Ascending aorta (tissue), 2 donors: ENCODE data around the gene BCAS1. TPM values are rescaled to one million over a fixed set of nuclear protein-coding genes. Genes with fewer than 3 reads are reported as not detected.

Source experiments
- DNase-seq, 2 donors: peaks; one replicate each; pipeline ENCODE4 v3.0.0-alpha.2; 2019; ENCODE audit warnings: low spot score in 2 of 2
- H3K27ac ChIP-seq, 2 donors: fragments of 200-600 bp; sonication (generic); one replicate each; pipeline ENCODE4 v1.5.1; 2016 to 2017; ENCODE audit warnings: mild to moderate bottlenecking in 1 of 2
- H3K27me3 ChIP-seq: fragments of 200-600 bp; sonication (generic); one replicate; pipeline ENCODE4 v1.5.1; 2017
- H3K36me3 ChIP-seq, 2 donors: fragments of 200-600 bp; sonication (generic); one replicate each; pipeline ENCODE4 v1.5.1; 2016
- H3K4me1 ChIP-seq, 2 donors: fragments of 200-600 bp; sonication (generic); one replicate each; pipeline ENCODE4 v1.5.1; 2016 to 2017; ENCODE audit warnings: mild to moderate bottlenecking in 1 of 2
- H3K4me3 ChIP-seq, 2 donors: fragments of 200-600 bp; sonication (generic); one replicate each; pipeline ENCODE4 v1.5.1; 2016 to 2017; ENCODE audit warnings: mild to moderate bottlenecking in 1 of 2
- H3K9me3 ChIP-seq, 2 donors: fragments of 200-600 bp; sonication (generic); one replicate each; pipeline ENCODE4 v1.5.1; 2016
- intact Hi-C: fragments of 100-400 bp; cut with DNase I; formaldehyde crosslinking; loops from one replicate; pipeline ENCODE4 v1.15.1; 2023
- total RNA-seq: library from RNA; depleted of rRNA; stranded (reverse); fragments of >200 nt; gene quantifications from one replicate; pipeline ENCODE4 v1.1.0, GENCODE V29; 2016
- TF ChIP-seq, protein P1 (sequence below), 3 experiments: fragments of 200-600 bp in 2 of 3; fragments of 450-650 bp in 1 of 3; sonication (generic) in 2 of 3; IDR thresholded peaks; one replicate each; pipeline ENCODE4 v1.5.1; 2016 to 2019; ENCODE audit warnings: antibody characterized with exemption in 3 of 3, mild to moderate bottlenecking in 1 of 3, moderate library complexity in 1 of 3

The BCAS1 gene
- total RNA-seq, 1 donor from 2014 or later, result not detected

DNA sequence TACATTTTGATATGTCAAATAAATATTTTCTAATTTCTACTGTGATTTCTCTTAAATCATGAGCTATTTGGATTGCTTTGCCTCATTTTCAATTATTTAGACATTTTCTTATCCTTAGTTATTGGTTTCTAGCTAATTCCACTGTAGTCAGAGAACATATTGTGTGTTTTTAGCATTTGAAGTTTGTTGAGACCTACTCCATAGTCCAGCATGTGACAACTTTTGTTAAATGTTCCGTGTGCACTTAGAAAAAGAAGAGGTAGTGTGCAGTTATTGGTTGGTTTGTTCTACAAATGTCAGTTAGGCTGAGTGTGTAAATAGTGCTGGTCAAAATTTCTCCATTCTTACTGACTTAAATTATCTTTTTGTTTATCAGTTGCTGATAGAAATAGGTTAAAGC is 138.8 kb downstream of the BCAS1 start:
- TF ChIP-seq, protein P1, sequence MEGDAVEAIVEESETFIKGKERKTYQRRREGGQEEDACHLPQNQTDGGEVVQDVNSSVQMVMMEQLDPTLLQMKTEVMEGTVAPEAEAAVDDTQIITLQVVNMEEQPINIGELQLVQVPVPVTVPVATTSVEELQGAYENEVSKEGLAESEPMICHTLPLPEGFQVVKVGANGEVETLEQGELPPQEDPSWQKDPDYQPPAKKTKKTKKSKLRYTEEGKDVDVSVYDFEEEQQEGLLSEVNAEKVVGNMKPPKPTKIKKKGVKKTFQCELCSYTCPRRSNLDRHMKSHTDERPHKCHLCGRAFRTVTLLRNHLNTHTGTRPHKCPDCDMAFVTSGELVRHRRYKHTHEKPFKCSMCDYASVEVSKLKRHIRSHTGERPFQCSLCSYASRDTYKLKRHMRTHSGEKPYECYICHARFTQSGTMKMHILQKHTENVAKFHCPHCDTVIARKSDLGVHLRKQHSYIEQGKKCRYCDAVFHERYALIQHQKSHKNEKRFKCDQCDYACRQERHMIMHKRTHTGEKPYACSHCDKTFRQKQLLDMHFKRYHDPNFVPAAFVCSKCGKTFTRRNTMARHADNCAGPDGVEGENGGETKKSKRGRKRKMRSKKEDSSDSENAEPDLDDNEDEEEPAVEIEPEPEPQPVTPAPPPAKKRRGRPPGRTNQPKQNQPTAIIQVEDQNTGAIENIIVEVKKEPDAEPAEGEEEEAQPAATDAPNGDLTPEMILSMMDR (IDR thresholded peaks at IDR 0.05), result no peak
- Histone ChIP-seq H3K4me3 (no peak overlapping the region), H3K27ac (no peak overlapping the region), H3K4me1 (peaks cover 0 to 5% of the 10 kb centered on the region in 2 donors), H3K36me3 (no peaks in the 10 kb centered on the region), H3K27me3 (no peaks in the 10 kb centered on the region), H3K9me3 (no peaks in the 10 kb centered on the region)
- no peak for DNase-seq
- intact Hi-C loops, result no loop called here

DNA sequence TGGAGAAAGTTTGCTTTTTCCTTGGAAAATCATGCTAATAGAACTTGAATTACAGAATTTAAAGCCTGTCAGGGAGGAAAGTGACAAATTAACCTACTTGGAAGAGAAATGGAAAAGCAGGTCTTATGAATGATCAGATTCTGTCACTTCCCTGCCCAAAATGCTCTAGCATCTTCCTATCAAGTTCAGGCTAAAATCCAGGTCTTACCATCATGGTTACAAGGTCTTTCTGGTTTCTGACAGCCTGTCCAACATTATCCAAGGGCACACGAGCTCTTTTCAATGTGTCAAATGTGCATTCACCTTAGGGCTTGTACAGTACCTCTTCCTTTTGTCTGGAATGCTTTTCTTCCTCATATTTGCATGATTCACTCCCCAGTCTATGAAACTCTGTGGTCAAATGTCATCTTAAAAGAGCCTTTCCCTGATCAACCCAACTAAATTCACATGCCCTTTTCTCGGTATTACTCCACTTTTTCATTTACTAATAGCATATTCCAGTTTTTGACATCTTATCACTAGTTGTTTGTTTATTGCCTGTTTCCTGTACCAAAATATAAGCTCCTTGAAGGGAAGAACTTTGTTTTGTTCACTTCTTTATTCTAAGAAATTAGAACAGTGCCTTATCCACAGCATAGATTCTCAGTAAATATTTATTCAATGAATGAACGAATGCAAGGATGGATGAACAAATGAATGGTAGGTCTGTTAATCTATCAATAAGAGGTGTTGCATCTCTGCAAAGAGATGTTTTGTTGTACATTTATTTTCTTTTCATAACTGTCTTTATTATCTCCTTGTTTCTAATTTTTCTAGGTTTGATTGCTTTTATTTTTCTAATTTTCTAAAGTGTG is 139.5 kb downstream of the BCAS1 start:
- intact Hi-C loops, result no loop called here
- no peaks in the 10 kb centered on the region for H3K27me3 ChIP-seq
- no peak for DNase-seq
- no peaks in the 10 kb centered on the region for H3K9me3 ChIP-seq
- H3K4me1 ChIP-seq, result peaks cover 4 to 11% of the 10 kb centered on the region in 2 donors
- TF ChIP-seq, protein P1 (IDR thresholded peaks at IDR 0.05), result no peak
- H3K4me3 ChIP-seq, result no peak overlapping the region
- H3K27ac ChIP-seq, result no peak overlapping the region
- H3K36me3 ChIP-seq, result no peaks in the 10 kb centered on the region

- Histone ChIP-seq H3K27me3 (no peaks in the 10 kb centered on the region), H3K36me3 (no peaks in the 10 kb centered on the region), H3K4me3 (no peak overlapping the region), H3K4me1 (peaks cover 4 to 11% of the 10 kb centered on the region in 2 donors), H3K9me3 (no peaks in the 10 kb centered on the region), H3K27ac (no peak overlapping the region)
- no peak for DNase-seq
- TF ChIP-seq, protein P1 (IDR thresholded peaks at IDR 0.05), result no peak
- intact Hi-C loops, result no loop called here
These were observed 140.3 kb downstream of the BCAS1 start for GRCh38 chr20:53929974-53930650.

- TF ChIP-seq, protein P1 (IDR thresholded peaks at IDR 0.05), result no peak
- peaks cover 4 to 8% of the 10 kb centered on the region in 2 donors for H3K4me1 ChIP-seq
- H3K27ac ChIP-seq, result no peak overlapping the region
- H3K27me3 ChIP-seq, result no peaks in the 10 kb centered on the region
- no peak overlapping the region for H3K4me3 ChIP-seq
- H3K9me3 ChIP-seq, result no peaks in the 10 kb centered on the region
- DNase-seq, result no peak
- H3K36me3 ChIP-seq, result no peaks in the 10 kb centered on the region
- intact Hi-C loops, result no loop called here
These were observed 141.0 kb downstream of the BCAS1 start for GRCh38 chr20:53929399-53929798.

GRCh38 chr20:53927990-53928389 is 142.4 kb downstream of the BCAS1 start:
- Histone ChIP-seq H3K4me1 (peaks cover 4 to 11% of the 10 kb centered on the region in 2 donors), H3K9me3 (no peaks in the 10 kb centered on the region), H3K27ac (no peak overlapping the region), H3K4me3 (no peak overlapping the region), H3K36me3 (no peaks in the 10 kb centered on the region), H3K27me3 (no peaks in the 10 kb centered on the region)
- TF ChIP-seq, protein P1 (IDR thresholded peaks at IDR 0.05), result no peak
- DNase-seq, result no peak
- intact Hi-C loops, result no loop called here
